ENCODE data around the gene DUSP22. TPM values are rescaled to one million over a fixed set of nuclear protein-coding genes. Genes with fewer than 3 reads are reported as not detected.
A peak's percentile ranks its signal among the peaks of the same experiment; 100 is the strongest.

DUSP22 gene
- total RNA-seq, 1 donor from 2014 or later = 34.9 TPM

DNA sequence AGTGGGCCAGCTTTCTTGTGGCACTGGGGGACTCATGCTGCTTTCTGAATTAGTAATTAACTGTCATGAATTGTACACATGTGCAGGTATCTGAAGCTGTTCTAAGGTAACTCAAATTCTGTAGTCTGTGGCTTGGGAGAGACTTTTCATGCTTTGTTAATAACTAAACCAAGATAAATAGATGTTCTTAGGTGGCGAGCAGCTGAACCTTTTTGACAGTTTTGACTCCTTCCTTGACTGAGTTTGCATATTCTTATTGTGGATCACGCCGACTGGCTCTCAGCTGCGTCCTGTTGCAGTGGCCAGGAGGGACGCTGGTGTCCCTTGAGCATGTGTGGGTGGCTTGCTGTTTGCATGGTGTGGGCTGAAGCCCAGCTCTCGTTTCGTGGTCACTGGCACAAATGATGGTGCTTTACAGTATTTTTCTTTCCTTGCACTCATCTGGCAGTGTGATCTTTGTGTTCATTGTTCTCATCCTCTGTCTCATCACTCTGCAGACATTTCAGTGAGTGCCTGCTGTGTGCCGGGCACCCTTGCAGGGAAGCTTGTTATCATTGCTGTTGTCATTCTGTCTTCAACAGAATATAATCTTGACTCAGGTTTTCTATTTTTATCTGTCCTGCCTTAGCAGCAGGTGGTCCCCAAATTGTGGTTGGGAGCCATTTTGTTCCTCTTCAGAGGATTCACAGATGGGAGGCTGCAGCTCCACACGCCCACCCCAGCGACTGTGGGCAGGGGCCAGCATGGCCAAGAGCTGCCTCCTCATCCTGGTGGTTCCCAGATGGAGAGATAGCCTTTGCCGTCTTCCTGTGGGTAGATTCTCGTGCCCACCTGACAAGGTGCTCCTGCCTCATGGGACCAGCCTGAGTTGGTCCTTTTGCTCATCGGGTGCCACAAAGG lies 39.6 kb downstream of the DUSP22 start:
- no peak overlapping the region for H2AFZ ChIP-seq (ENCODE audit: low read depth, low read length)
- H3K79me2 ChIP-seq (ENCODE audit: insufficient read depth, low read length) = peaks cover under 1% of the 10 kb centered on the region
- Mint-ChIP-seq H3K27me3 (ENCODE audit: low read depth, unreplicated experiment) (no peaks in the 10 kb centered on the region), H3K9me3 (ENCODE audit: unreplicated experiment) (peaks cover 3% of the 10 kb centered on the region), H3K4me1 (ENCODE audit: low read depth, unreplicated experiment) (peaks cover 3% of the 10 kb centered on the region), H3K27ac (ENCODE audit: unreplicated experiment) (no peak overlapping the region), H3K4me3 (ENCODE audit: unreplicated experiment) (no peak overlapping the region), H3K36me3 (ENCODE audit: low read depth, unreplicated experiment) (peaks cover 4% of the 10 kb centered on the region)
- no peak overlapping the region for H3K4me2 ChIP-seq (ENCODE audit: low read length)
- no peak overlapping the region for H3K9ac ChIP-seq (ENCODE audit: low read length)
- TF ChIP-seq, protein P1, sequence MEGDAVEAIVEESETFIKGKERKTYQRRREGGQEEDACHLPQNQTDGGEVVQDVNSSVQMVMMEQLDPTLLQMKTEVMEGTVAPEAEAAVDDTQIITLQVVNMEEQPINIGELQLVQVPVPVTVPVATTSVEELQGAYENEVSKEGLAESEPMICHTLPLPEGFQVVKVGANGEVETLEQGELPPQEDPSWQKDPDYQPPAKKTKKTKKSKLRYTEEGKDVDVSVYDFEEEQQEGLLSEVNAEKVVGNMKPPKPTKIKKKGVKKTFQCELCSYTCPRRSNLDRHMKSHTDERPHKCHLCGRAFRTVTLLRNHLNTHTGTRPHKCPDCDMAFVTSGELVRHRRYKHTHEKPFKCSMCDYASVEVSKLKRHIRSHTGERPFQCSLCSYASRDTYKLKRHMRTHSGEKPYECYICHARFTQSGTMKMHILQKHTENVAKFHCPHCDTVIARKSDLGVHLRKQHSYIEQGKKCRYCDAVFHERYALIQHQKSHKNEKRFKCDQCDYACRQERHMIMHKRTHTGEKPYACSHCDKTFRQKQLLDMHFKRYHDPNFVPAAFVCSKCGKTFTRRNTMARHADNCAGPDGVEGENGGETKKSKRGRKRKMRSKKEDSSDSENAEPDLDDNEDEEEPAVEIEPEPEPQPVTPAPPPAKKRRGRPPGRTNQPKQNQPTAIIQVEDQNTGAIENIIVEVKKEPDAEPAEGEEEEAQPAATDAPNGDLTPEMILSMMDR (IDR thresholded peaks at IDR 0.05; ENCODE audit: insufficient read depth, low read depth, low read length) = no peak
- no peak for TF ChIP-seq EZH2 (IDR thresholded peaks at IDR 0.05; ENCODE audit: insufficient read depth, low read length)
- H3K27me3 ChIP-seq (ENCODE audit: insufficient read depth, low read length) = no peaks in the 10 kb centered on the region
- FAIRE-seq (no peak), DNase-seq (ENCODE audit: low read depth) (no peak)
- H3K4me1 ChIP-seq (ENCODE audit: insufficient read depth, low read length) = peaks cover 15% of the 10 kb centered on the region
- H3K27ac ChIP-seq (ENCODE audit: low read depth, low read length) = no peak overlapping the region
- H4K20me1 ChIP-seq (ENCODE audit: insufficient read depth, low read length) = peaks cover 29% of the 10 kb centered on the region
- no peak overlapping the region for H3K4me3 ChIP-seq (ENCODE audit: insufficient read depth, low read depth, low read length)
- H3K36me3 ChIP-seq (ENCODE audit: insufficient read depth, low read length) = no peaks in the 10 kb centered on the region
- H3K9me3 ChIP-seq (ENCODE audit: insufficient read depth, low read depth, low read length) = no peaks in the 10 kb centered on the region

DNA sequence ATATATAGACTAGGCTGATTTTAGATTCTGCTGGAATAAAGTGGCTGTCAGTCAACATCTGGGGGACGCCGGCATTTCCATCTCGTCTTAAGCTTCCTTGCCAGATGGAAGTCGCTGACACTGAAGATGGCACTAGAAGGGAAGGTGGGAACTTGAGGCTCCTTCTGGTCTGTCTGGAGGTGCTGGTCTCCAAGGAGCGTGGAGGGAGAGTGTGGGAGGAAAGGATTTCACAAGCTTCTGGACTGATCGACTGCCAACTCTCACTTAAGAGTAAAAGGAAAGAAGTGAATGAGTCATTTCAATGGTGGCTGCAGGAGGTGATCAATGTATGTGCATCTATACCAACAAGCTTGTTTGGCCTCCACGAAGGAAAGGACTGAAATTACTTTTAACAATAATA lies 40.4 kb downstream of the DUSP22 start:
- Mint-ChIP-seq H3K27me3 (ENCODE audit: low read depth, unreplicated experiment) (no peaks in the 10 kb centered on the region), H3K36me3 (ENCODE audit: low read depth, unreplicated experiment) (peaks cover 1% of the 10 kb centered on the region), H3K4me3 (ENCODE audit: unreplicated experiment) (no peak overlapping the region), H3K27ac (ENCODE audit: unreplicated experiment) (no peak overlapping the region), H3K4me1 (ENCODE audit: low read depth, unreplicated experiment) (peaks cover 3% of the 10 kb centered on the region), H3K9me3 (ENCODE audit: unreplicated experiment) (peaks cover 2% of the 10 kb centered on the region)
- no peaks in the 10 kb centered on the region for H3K79me2 ChIP-seq (ENCODE audit: insufficient read depth, low read length)
- no peak overlapping the region for H2AFZ ChIP-seq (ENCODE audit: low read depth, low read length)
- TF ChIP-seq, protein P1 (IDR thresholded peaks at IDR 0.05; ENCODE audit: insufficient read depth, low read depth, low read length) = no peak
- no peak for TF ChIP-seq EZH2 (IDR thresholded peaks at IDR 0.05; ENCODE audit: insufficient read depth, low read length)
- H3K27me3 ChIP-seq (ENCODE audit: insufficient read depth, low read length) = no peaks in the 10 kb centered on the region
- DNase-seq (ENCODE audit: low read depth) (peak; percentile 70), FAIRE-seq (no peak)
- no peak overlapping the region for H3K4me2 ChIP-seq (ENCODE audit: low read length)
- H3K9me3 ChIP-seq (ENCODE audit: insufficient read depth, low read depth, low read length) = no peaks in the 10 kb centered on the region
- H3K27ac ChIP-seq (ENCODE audit: low read depth, low read length) = no peak overlapping the region
- H3K9ac ChIP-seq (ENCODE audit: low read length) = no peak overlapping the region
- H3K4me1 ChIP-seq (ENCODE audit: insufficient read depth, low read length) = peaks cover 8% of the 10 kb centered on the region
- peaks cover 21% of the 10 kb centered on the region for H4K20me1 ChIP-seq (ENCODE audit: insufficient read depth, low read length)
- H3K4me3 ChIP-seq (ENCODE audit: insufficient read depth, low read depth, low read length) = no peak overlapping the region
- H3K36me3 ChIP-seq (ENCODE audit: insufficient read depth, low read length) = no peaks in the 10 kb centered on the region
